HK-2 (cell line): Measurements from ENCODE around the gene RNF214.
A peak's percentile ranks its signal among the peaks of the same experiment; 100 is the strongest.
"Not testable (repeated sequence)": the region's sequence is repeated elsewhere in the genome, so short reads cannot be mapped to it uniquely, and the experiment has no call there.

Source experiments
- DNase-seq: peaks from one replicate; pipeline ENCODE4 v3.0.0-alpha.2; 2018; ENCODE audit not compliant: unreplicated experiment

Gene RNF214

GRCh38 chr11:117315285-117316196 lies 83.1 kb downstream of the RNF214 start:
- DNase-seq = peak; percentile 28

GRCh38 chr11:117316197-117316961 lies 83.9 kb downstream of the RNF214 start, which contains the start of gene BACE1:
Gene BACE1, minus strand, starts transcription at chr11:117316256. Its CDS starts 461 bp downstream, at chr11:117315795.
- peak; percentile 77 for DNase-seq

GRCh38 chr11:117318738-117319137 lies 86.3 kb downstream of the RNF214 start:
- DNase-seq = no peak

GRCh38 chr11:117319214-117319840 lies 86.9 kb downstream of the RNF214 start:
- no peak for DNase-seq

GRCh38 chr11:117327255-117327566 lies 94.7 kb downstream of the RNF214 start:
- not testable (repeated sequence) for DNase-seq

GRCh38 chr11:117327567-117328374 lies 95.3 kb downstream of the RNF214 start, which contains the start of gene CEP164:
Gene CEP164, plus strand, starts transcription at chr11:117327854. Its CDS starts 10,733 bp downstream, at chr11:117338587.
- DNase-seq = peak; percentile 88

GRCh38 chr11:117328375-117329010 lies 96.0 kb downstream of the RNF214 start:
- DNase-seq = no peak

GRCh38 chr11:117332843-117333242 lies 100.4 kb downstream of the RNF214 start:
- DNase-seq = no peak

GRCh38 chr11:117333917-117334316 lies 101.4 kb downstream of the RNF214 start:
- no peak for DNase-seq

GRCh38 chr11:117334896-117335295 lies 102.4 kb downstream of the RNF214 start:
- DNase-seq = no peak

GRCh38 chr11:117335399-117335798 lies 102.9 kb downstream of the RNF214 start:
- no peak for DNase-seq
